GM19351 (cell line): Measurements from ENCODE around the gene COPRS.
"Not testable (repeated sequence)": the region's sequence is repeated elsewhere in the genome, so short reads cannot be mapped to it uniquely, and the experiment has no call there.

ENCODE experiments used
- ATAC-seq: cut with Tn5 transposase; IDR thresholded peaks from one replicate; pipeline ENCODE4 v1.9.1; 2021; ENCODE audit warnings: mild to moderate bottlenecking, moderate library complexity; ENCODE audit not compliant: unreplicated experiment

Gene COPRS

DNA sequence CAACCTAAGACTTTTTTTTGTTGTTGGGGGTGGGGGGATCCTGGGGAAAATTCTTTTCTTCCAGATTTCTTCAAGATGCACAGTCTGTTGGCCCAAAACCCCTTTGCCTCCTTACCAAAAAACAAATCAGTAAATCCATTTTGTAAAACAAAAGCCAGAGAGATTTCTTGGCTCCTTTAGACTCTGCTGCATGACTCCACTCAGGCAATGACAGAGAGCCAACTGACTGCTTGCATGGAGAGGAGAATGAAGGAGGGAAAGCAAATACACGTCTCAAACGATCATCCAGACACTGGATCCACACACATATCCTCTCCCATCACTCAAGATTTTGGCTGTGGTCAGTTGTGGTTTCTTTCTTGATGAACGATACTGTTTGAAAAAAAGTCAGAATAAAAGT lies 13.8 kb downstream of the COPRS start:
- ATAC-seq = no peak

DNA sequence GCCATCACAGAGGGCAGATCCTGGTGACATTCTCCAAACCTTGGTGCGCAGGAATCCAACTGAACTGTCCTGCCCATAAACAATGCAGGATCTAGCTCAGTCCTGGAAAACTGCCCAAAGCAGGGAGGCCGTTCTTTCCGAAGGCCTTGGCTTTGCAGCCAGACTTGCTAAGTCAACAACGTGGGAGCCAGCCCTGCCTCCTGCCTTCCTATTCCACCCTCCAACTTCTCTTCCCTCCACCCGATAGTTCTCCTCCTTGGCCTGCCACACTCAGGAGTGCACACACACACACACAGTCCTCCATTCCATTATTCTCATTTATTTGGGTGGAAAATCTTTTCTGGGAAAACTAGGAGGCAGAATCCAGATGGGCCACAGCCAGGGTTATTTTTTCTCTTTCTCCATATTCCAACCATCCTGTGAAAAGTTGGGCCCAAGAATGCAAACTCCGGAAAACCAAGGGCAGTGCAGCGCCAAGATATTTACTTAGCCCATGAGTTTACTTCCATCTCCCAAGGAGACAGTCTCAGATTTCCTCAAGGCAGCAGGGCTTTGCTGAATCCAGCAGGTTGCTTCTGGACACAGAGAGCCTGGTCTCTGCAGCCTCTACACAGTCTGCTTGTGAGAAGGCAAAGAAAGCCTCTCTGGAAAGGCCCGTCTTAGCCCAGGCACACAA lies 15.8 kb downstream of the COPRS start:
- ATAC-seq = no peak

DNA sequence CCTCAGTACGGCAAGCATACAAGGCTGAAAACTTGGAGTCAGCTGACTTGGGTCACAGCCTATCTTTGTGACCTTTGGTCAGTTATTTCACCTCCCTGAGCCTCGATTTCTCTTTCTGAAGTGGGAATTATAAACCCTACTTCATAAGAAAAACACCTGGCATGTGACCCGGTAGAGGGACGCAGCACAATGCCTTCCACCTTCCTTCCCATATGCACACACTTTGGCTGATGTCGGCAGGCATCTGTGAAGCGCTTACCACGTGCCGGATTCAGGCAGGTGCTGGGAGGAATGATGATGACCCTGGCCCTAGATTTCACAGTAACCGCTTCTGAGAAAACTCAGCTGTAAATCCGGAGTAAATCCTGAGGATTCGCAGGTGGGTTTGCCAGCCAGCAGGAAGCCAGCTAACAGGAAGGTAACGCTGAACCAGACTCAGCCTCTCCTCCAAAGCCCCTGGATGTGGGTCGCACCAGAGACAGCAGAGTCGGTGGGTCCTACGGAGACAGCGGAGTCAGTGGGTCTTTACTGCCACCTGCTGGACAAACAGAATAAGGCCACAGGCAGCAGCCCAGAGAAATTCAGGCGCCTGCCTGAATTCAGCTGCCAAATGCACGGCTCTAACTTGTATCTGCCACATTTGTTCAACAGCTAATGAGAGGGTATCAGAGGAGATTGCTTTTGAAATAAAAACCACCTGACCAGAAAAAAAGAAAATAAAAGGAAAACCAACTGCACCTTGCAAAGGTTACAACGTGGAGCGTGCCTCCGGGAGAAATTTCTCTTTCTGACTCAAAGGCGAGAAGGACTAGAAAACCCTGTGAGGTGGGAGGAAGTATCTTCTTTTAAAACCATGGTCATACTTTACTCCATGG lies 16.6 kb downstream of the COPRS start:
- no peak for ATAC-seq

DNA sequence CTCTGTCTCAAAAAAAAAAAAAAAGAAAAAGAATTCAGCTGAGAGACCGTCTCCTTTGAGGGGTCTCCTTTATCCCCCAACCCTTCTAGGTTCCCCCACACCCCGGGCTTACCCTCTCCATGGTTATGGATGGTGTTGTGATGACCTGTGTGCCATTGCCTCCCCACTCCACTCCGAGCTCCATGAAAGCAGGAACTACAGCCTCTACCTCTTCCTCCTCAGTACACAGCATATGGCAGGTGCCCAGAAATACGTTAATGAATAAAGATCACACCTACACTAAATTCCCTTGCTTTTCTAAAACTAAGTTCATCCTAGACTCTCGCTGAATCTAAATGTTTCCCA lies 17.2 kb downstream of the COPRS start:
- ATAC-seq = no peak

DNA sequence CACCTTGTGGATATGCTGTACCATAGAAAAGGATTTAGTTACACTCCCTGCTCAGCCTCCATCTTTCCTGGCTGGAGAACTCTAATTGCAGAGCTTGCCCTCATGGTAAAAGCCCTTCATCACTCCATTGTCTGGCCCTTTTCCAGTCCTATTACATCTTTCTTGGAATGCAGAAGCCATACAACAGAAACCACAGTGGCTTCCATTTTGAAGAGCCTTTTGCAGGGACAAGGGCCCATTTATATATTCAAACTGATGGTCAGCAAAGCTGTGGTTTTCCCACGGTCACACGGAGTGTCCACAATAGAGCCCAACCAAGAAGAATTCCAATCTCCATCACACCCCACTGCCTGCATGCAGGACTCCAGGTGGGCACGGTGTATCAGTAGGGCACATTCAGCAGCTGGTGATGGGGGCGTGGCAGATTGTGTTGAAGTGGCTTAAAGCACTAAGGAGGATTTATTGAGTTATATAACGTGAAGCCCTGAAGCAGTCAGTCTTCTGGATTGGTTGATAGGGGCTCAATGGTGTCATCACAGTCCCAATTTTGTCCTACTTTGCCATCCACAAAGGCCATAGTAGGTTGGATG lies 20.3 kb downstream of the COPRS start:
- no peak for ATAC-seq

DNA sequence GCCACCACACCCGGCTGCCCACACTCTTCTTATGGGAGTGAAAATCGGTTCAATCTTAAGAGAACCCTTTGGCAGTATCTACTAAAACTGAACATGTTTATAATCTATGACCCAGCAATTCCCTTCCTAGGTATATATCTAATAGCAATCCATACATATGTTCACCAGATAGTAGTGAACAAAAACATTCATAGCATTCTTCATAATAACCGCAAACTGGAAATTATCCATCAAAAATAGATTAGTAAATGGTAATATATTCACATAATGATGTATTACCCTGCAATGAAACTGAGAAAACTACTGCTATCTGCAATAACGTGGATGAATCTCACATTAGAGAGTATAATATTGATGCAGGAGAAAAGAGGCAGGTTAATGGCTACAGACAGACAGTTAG lies 23.1 kb downstream of the COPRS start:
- ATAC-seq = no peak

DNA sequence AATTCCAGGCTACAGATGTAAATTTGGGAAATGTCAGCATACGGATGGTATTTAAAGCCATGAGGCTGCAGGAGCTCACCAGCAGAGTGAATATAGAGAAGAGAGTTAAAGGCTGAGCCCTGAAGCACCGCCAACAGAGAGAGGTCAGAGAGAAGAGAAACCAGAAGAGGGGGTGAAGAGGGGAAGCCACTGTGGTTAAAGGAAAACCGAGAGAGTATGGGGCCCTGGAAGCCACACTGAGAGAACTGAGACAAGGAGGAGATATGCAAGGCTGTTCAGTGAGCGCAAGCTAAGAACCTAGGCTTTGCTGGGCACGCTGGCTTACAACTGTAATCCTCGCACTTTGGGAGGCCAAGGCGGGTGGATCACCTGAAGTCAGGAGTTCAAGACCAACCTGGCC lies 24.6 kb downstream of the COPRS start:
- peak; percentile 50 for ATAC-seq

DNA sequence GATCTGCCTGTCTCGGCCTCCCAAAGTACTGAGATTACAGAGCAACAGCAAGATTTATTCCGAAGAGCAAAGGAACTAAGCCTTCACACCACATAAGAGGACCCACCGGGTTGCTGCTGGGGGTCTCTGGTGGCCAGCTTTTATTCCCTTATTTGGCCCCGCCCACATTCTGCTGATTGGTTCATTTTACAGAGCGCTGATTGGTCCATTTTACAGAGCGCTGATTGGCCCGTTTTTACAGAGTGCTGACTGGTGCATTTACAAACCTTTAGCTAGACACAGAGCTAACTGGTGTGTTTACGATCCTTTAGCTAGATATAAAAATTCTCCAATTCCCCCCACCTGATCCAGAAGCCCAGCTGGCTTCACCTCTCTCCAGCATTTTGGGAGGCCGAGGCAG lies 26.3 kb downstream of the COPRS start:
- no peak for ATAC-seq

DNA sequence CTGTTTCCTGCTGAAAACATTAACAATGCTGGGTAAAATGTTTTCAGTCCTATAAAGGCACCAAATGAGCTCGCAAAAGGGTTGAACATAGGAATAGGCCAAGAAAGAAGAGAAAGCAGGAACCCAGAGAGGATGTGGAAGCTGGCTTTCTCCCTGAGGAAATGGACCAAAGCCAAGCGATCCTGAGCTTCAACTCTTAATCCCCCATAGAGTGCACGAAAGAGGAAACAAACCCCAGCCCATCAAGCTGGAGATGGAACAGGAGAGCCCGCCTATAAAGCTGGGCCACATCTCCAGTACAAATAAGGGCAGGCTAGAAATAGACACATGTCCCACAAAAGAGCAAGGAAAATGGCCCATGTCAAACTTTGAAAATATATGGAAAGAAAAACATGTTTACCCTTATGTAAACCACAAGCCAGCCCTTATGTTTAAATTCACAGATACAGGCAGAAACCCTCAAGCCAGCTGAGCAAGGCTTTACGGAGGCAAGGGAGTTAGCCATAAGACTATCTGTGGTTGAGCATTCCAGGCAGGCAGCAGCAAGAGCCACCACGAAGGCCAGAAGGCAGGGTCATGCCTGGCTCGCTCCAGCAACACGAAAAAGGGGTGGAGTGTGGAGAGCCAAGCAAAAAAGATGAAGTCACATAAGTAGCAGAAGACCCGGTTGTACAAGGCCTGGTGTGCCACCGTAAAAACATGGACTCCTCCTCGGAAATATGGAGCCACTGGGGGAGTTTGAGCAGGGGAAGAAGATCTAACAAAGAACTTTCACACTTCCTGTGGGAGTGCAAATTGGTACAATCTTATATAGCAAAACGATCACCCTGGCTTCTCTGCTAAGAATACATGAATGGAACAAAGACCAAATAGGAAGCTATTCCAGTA lies 27.8 kb downstream of the COPRS start:
- ATAC-seq = no peak

DNA sequence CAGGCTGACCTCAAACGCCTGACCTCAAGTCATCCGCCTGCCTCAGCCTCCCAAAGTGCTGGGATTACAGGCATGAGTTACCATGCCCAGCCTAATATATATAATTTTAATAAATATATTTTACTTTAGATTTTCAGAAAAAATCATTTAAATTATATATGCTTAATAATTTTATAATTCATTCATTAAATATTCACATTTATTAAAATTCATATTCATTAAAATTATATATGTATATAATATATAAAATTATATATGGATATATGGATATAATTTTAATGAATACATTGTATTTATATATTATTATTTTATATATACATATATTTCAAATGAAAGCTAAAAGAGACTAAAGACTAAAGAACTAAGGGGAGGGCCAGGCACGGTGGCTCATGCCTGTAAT lies 29.4 kb downstream of the COPRS start:
- no peak for ATAC-seq

DNA sequence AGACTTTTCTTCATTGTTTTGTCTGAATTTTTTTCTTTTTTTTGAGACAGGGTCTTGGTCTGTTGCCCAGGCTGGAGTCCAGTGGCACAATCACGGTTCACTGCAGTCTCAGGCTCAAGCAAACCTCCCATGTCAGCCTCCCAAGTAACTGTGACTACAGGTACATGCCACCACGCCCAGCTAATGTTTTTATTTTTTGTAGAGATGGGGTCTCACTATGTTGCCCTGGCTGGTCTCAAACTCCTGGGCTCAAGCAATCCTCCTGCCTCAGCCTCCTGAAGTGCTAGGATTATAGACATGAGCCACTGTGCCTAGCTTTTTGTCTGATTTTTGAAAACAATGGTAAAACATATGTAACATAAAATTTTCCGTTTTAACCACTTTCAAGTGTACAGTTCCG lies 30.1 kb downstream of the COPRS start:
- ATAC-seq = not testable (repeated sequence)

DNA sequence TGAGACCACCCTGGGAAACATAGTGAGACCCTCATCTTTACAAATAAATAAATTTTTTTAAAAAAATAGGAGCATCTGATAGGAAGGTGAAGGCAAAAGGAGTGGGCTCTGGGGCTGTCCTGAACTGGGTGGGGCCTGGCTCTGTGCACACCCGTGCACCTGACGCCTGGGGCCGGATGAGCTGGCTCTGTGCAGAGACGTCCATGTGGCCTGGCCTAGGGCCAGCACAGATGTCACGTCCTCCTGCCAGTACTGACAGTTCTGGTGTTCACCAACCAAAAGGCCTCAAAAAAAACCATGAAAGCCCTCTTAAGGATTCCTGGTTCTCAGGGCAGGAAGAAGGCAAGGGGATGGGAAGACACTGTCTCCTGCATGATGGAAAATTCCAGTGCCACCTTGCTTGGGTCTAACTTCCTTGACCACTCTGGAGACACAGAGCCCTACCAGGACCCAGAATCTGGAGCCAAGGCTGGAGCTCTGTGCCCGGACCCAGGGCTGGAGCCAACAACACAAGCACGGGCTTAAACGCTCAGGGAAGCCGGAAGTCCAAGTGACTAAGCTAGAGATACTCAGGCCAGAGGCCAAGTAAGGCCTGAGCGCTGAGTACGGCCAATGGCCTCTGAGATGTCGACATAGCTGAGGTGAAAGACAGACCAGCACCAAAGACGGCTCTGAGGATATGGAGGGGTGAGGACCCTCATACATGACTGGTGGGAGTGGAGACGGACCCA lies 32.9 kb downstream of the COPRS start:
- no peak for ATAC-seq

DNA sequence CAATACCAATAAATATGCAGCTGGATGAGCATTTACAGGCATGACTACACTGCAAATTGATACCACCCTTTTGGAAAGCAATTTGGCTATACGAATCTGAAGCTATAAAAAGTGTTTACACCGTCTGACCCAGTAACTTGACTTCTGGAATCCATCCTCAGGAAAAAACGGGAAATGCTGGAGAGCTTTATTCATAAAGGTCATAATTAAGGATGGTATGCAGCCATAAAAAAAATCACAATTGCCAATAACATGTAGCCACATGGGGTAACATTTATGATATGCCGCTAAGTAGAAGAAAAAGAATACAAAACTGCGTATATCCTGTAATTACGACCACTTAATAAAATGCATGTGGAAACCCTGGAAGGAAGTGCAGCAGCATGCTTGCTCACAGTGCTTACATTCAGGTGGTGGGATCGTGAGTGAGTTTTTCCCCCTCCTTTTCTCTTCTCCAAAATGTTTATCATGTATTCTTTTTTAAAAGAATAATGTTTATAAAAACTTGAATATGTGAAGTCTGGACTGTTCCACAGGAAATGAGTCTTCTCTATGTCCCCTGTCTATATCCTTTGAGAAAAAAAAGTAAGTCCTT lies 34.2 kb downstream of the COPRS start:
- ATAC-seq = no peak

DNA sequence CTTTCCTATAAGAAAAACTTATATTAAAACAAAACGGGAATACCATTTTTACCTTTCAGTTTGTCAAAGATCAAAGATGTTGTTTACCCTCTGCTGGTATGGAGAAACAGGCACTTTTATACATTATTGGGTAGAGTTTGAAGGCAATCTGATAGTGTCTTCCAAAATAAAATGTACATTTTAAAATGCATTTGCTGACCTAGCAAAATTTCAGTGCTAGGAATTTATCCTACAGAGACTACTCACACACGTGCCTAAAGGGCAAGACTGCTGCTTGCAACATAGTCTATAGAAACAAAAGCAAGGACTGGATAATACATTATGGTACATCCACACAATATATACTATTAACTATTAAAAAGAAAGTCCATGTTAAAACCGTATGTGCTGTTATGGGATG lies 36.0 kb downstream of the COPRS start:
- ATAC-seq = no peak

DNA sequence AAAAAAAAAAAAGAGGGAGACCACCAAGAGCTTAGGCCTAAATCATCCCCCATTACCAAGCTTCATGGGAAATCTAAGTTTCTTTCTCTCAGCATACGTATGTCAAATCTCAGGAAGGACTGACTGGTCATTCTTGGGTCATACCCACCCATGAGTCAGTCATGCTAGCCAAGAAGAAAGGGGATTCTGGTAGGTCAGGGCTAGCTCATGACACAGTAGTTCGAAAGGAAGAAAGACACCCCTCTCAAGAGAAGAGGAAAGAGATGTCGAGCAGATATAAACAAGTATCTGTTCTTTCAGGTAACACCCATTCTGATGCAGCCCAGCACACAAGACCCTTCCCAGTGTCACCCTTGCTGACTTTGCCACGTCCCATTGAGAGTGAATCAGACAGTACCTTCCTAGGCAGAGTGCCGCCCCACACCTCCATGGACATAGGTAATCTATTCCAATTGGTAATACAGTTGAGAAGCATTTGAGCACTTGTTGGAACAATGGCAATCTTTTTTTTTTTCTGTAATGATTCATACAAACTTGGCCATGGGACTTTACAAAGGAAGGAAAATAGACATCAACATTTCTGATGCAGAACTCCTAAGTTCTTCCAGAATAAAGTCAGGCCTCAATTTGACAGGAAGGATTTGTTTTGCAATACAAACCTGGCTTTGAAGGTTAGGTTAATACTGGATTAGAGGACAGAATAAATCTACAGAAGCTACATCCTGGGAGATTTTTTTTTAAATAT lies 38.2 kb downstream of the COPRS start:
- no peak for ATAC-seq

DNA sequence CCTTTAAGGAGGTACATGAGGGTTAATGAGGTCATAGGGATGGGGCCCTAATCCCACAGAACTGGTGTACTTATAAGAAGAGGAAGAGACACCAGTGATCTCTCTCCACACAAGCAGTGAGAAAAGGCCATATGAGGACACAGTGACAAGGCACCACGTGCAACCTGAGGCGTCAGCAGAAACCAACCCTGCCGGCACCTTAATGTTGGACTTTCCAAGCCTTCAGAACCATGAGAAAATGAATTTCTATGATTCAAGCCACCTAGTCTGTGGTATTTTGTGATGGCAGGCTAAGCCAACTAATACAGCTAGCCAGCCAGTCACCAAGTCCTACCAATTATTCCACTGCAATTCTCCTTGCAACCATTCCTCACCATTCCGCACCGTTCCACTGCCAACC lies 39.5 kb downstream of the COPRS start:
- no peak for ATAC-seq

DNA sequence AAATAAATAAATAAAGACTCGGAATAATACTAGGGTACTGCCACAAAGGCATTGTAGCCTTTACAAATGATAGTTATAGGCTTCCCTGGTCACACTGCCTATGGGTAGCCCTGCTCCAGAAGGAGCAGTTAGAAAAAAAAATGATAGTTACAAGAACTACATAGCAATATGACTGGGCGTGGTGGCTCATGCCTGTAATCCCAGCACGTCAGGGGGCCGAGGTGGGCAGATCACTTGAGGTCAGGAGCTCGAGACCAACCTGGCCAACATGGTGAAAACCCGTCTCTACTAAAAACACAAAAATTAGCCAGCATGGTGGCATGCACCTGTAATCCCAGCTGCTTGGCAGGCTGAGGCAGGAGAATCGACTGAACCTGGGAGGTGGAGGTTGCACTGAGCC lies 40.2 kb downstream of the COPRS start:
- ATAC-seq = not testable (repeated sequence)

DNA sequence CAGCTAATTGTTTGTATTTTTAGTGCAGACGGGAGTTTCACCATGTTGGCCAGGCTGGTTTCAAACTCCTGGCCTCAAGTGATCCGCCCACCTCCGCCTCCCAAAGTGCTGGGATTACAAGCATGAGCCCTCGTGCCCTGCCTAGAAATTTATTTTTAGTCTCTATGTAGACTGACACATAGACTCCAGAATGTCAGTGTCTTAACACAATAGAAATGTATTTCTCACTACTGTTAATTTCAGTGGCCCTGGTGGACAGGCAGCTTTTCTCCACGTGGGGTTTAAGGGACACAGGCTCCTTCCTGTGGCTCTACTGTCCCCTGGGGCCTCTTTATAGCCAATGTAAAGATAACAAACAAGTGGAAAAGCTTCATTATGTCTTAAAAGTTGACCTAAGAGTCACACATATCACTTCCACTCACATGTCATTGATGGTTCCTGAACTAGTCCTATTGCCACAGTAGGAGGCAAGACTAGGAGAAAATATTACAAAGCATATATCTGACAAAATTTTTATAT lies 43.8 kb downstream of the COPRS start:
- no peak for ATAC-seq

DNA sequence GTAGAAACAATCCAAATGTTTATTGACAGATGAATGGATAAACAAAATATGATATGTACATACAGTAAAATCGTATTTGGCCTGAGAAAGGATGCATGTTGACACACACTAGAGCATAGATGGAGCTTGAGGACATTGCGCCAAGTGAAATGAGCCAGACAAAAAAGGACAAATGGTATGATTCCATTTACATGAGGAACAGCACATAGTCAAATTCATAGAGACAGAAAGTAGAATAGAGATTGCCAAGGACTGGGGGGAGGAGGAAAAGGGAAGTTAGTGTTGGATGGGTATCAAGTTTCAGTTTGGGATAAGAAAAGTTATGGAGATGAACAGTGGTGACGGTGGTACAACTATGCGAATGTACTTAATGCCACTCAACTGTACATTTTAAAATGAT lies 47.9 kb downstream of the COPRS start:
- no peak for ATAC-seq
